Natural killer cell (primary cell): Measurements from ENCODE around the gene MORN5. TPM values are rescaled to one million over a fixed set of nuclear protein-coding genes. Genes with fewer than 3 reads are reported as not detected.

Experiments used
- ATAC-seq, 3 donors: fragments of 150-1000 bp in 2 of 3; fragments of 200-7000 bp in 1 of 3; cut with Tn5 transposase; 1 replicate in 1 of 3; 2 replicates in 2 of 3; pipeline ENCODE4 v1.10.0; 2021; ENCODE audit warnings: mild to moderate bottlenecking in 2 of 3, moderate library complexity in 2 of 3
- DNase-seq, 2 donors: peaks; one replicate each; pipeline versions ENCODE4 v3.0.0 to v3.0.0-alpha.2; 2013 to 2021; ENCODE audit warnings: mixed read lengths in 1 of 2
- H3K27ac ChIP-seq: one replicate; pipeline ENCODE4 v1.5.1; 2013; ENCODE audit warnings: mild to moderate bottlenecking, low read length
- H3K27me3 ChIP-seq: one replicate; pipeline ENCODE4 v1.6.1; 2013; ENCODE audit warnings: low read length; ENCODE audit not compliant: control insufficient read depth, insufficient read depth
- H3K36me3 ChIP-seq: one replicate; pipeline ENCODE4 v1.6.1; 2013; ENCODE audit warnings: low read length; ENCODE audit not compliant: control insufficient read depth, insufficient read depth
- H3K4me1 ChIP-seq: one replicate; pipeline ENCODE4 v1.6.1; 2013; ENCODE audit warnings: low read length; ENCODE audit not compliant: control insufficient read depth, insufficient read depth
- H3K4me3 ChIP-seq: one replicate; pipeline ENCODE4 v1.5.1; 2013; ENCODE audit warnings: low read length
- H3K9me3 ChIP-seq: one replicate; pipeline ENCODE4 v1.6.1; 2013; ENCODE audit warnings: low read length; ENCODE audit not compliant: control insufficient read depth, insufficient read depth
- H3K27ac Mint-ChIP-seq, 2 donors: one replicate each; pipeline ENCODE4 v1.8.0; 2022; ENCODE audit warnings: mild to moderate bottlenecking in 2 of 2, mixed read lengths in 2 of 2, moderate library complexity in 1 of 2
- H3K27me3 Mint-ChIP-seq, 2 donors: one replicate each; pipeline ENCODE4 v1.8.0; 2022; ENCODE audit warnings: low read depth in 2 of 2, mixed read lengths in 2 of 2
- H3K36me3 Mint-ChIP-seq: one replicate; pipeline ENCODE4 v1.8.0; 2022; ENCODE audit warnings: mixed read lengths
- H3K4me1 Mint-ChIP-seq, 2 donors: one replicate each; pipeline ENCODE4 v1.8.0; 2022; ENCODE audit warnings: mixed read lengths in 2 of 2
- H3K4me3 Mint-ChIP-seq: one replicate; pipeline ENCODE4 v1.8.0; 2022; ENCODE audit warnings: mild to moderate bottlenecking, moderate library complexity, mixed read lengths
- H3K9me3 Mint-ChIP-seq, 2 donors: one replicate each; pipeline ENCODE4 v1.8.0; 2022; ENCODE audit warnings: mixed read lengths in 2 of 2
- CTCF ChIP-seq: fragments of 200-600 bp; IDR thresholded peaks from one replicate; pipeline ENCODE4 v1.8.0; 2022; ENCODE audit warnings: antibody characterized with exemption
- WGBS: methylation state at CpG from one replicate; pipeline ENCODE4 v1.1.7; 2013; ENCODE audit warnings: missing lambda C conversion rate; ENCODE audit not compliant: insufficient coverage; 5-methylcytosine and 5-hydroxymethylcytosine counted together
- intact Hi-C: fragments of 100-400 bp; cut with micrococcal nuclease; formaldehyde crosslinking; loops from one replicate; pipeline ENCODE4 v1.14.2; 2022
- total RNA-seq, 4 donors: library from RNA; stranded (reverse); fragments of 120-200 nt in 1 of 4; gene quantifications; one replicate each; pipeline versions ENCODE4 v1.2.3 to v1.2.4, GENCODE V29; 2013 to 2022

Gene MORN5
- total RNA-seq, 3 donors from 2014 or later (not counting 1 experiment from before 2014, with no cell fraction given), result not detected

- Mint-ChIP-seq H3K4me3 (no peak overlapping the region), H3K27me3 (peaks cover under 1 to 3% of the 10 kb centered on the region in 2 donors), H3K4me1 (no peaks in the 10 kb centered on the region), H3K36me3 (no peaks in the 10 kb centered on the region), H3K9me3 (no peaks in the 10 kb centered on the region), H3K27ac (no peak overlapping the region)
- 85% methylated on average over 3 of the region's 3 CpGs for WGBS
- Histone ChIP-seq H3K4me1 (no peaks in the 10 kb centered on the region), H3K27me3 (no peaks in the 10 kb centered on the region), H3K36me3 (no peaks in the 10 kb centered on the region), H3K27ac (no peak overlapping the region), H3K9me3 (no peaks in the 10 kb centered on the region), H3K4me3 (no peak overlapping the region)
- no peak for ATAC-seq
- TF ChIP-seq CTCF, result no peak
- intact Hi-C loops, result no loop called here
- no peak for DNase-seq
Measured at GRCh38 chr9:122202111-122202510, 42.4 kb downstream of the MORN5 start.

- ATAC-seq (no peak), DNase-seq (no peak)
- Mint-ChIP-seq H3K27me3 (no peaks in the 10 kb centered on the region), H3K36me3 (no peaks in the 10 kb centered on the region), H3K27ac (no peak overlapping the region), H3K4me1 (no peaks in the 10 kb centered on the region), H3K9me3 (no peaks in the 10 kb centered on the region), H3K4me3 (no peak overlapping the region)
- no peak overlapping the region for H3K4me3 ChIP-seq
- 81% methylated on average over 5 of the region's 5 CpGs for WGBS
- intact Hi-C loops, result no loop called here
- no peaks in the 10 kb centered on the region for H3K36me3 ChIP-seq
- TF ChIP-seq CTCF, result no peak
- no peaks in the 10 kb centered on the region for H3K9me3 ChIP-seq
- H3K27ac ChIP-seq, result no peak overlapping the region
- no peaks in the 10 kb centered on the region for H3K4me1 ChIP-seq
- H3K27me3 ChIP-seq, result no peaks in the 10 kb centered on the region
Measured at GRCh38 chr9:122204055-122204454, 44.3 kb downstream of the MORN5 start.

- no peaks in the 10 kb centered on the region for H3K9me3 Mint-ChIP-seq
Measured at GRCh38 chr9:122204491-122204890, 44.8 kb downstream of the MORN5 start.

More at GRCh38 chr9:122204491-122204890, 44.8 kb downstream of the MORN5 start:
- Mint-ChIP-seq H3K36me3 (no peaks in the 10 kb centered on the region), H3K27ac (no peak overlapping the region), H3K4me1 (no peaks in the 10 kb centered on the region), H3K4me3 (no peak overlapping the region), H3K27me3 (no peaks in the 10 kb centered on the region)
- DNase-seq (no peak), ATAC-seq (no peak)
- WGBS, result 88% methylated on average over 12 of the region's 12 CpGs
- H3K27me3 ChIP-seq, result no peaks in the 10 kb centered on the region
- no peaks in the 10 kb centered on the region for H3K4me1 ChIP-seq
- no peaks in the 10 kb centered on the region for H3K9me3 ChIP-seq
- intact Hi-C loops, result no loop called here
- H3K4me3 ChIP-seq, result no peak overlapping the region
- TF ChIP-seq CTCF, result no peak
- no peak overlapping the region for H3K27ac ChIP-seq
- no peaks in the 10 kb centered on the region for H3K36me3 ChIP-seq
